Measurements from ENCODE around the gene KIAA0319L. TPM values are rescaled to one million over a fixed set of nuclear protein-coding genes. Genes with fewer than 3 reads are reported as not detected.
"Not testable (repeated sequence)": the region's sequence is repeated elsewhere in the genome, so short reads cannot be mapped to it uniquely, and the experiment has no call there.

Gene KIAA0319L
- total RNA-seq, result 49.1 and 113 TPM in 2 replicates

- DNase-seq (ENCODE audit: low read depth), result peak; percentile 63
Observed at GRCh38 chr1:35557118-35557610, at the start of gene KIAA0319L. Gene KIAA0319L, minus strand, starts transcription at chr1:35557403. Its CDS starts 2,912 bp downstream, at chr1:35554491.

DNA sequence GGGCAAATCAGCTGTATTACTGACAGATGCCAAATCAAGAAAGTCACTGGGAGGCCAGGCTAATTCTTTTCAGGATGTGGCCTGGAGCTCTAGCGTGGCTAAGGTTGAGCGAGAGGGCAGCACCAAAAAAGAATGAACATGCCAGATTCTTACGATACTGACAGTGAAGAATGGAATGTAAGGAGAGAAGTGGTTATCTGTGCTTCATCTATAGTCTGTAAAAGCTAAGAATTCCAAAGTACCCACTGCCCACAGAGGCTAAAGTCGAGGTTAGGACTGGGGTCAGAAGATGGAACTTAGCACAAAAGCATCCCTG lies 48.6 kb upstream of the KIAA0319L start:
- DNase-seq (ENCODE audit: low read depth), result peak; percentile 6

GRCh38 chr1:35605071-35605866 lies 48.1 kb upstream of the KIAA0319L start:
- DNase-seq (ENCODE audit: low read depth), result no peak

DNA sequence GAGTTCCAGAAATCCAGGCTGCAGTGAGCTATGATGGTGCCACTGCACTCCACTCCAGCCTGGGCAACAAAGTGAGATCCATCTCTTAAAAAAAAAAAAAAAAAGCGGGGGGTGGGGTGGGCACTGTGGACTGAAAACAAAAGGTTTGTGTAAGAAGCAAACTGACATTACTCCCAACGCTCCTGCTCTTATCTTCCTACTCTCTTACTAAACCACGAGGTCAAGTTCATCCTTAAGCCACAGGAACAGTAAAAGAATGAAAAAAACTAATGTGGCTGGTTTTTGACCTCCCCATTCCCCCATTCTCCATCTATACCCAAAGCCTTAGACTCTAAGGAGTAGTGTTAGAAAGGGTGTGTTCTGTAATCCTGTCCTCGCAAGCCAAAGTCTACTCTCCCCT lies 46.7 kb upstream of the KIAA0319L start:
- no peak for DNase-seq (ENCODE audit: low read depth)

GRCh38 chr1:35603468-35603867 lies 46.3 kb upstream of the KIAA0319L start:
- no peak for DNase-seq (ENCODE audit: low read depth)

- DNase-seq (ENCODE audit: low read depth), result no peak
Observed at GRCh38 chr1:35600593-35600992, 43.4 kb upstream of the KIAA0319L start.

DNA sequence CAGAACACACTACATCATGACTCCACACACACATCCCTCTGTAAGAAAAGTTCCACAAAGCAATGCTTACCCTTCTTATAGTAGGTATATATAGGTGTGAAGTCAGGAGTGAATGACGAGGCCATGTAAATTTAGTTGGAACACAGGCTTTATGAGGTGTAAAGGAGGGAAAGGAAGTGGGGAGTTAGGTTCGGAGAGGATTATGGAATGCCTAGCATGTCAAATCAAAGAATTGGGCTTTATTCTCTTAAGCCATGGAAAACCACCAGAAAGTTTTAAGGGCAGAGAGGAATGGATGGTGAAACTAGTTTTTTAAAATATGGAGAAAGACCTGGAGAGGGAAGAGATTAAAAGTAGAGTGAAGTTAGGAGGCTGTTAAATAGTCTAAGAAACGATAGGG lies 42.2 kb upstream of the KIAA0319L start:
- DNase-seq (ENCODE audit: low read depth), result no peak

DNA sequence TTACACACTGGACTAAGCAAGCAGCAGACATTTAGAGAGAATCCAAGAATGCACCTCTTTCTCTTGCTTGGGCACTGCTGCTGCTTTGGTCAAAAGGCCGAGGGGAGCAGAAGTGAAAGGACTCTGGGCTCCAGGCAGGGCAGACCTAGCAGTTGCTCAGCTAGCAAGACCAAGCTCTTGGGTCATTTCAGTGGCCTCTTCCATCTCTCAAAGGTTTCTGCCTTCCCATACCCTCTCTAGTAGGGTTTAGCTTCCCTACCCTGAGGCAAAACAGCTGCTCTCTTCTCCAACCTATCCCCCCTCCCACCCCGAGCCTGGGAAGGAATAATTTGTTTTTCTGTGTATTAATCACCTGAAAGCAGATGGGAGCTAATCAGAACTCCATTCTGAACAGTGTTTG lies 41.7 kb upstream of the KIAA0319L start:
- DNase-seq (ENCODE audit: low read depth), result no peak

DNA sequence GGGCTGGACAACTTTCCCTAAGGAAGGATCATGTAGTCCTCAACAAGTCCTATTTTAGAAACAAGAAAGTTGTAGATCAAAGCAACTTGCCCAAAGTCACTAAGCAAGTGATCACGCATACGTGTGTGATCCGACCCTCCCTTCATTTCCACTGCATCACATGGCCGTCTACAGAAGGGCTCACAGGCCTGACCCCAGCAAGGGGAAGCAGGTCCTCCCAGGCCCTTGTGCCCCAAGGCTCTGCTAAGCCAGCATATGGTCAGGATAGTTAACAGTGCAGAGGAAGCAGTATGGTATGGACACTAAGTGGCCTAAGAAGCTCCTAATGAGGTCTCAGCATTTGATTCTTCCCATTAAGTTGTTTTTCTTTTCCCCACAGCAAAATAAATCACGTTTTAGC lies 40.7 kb upstream of the KIAA0319L start:
- DNase-seq (ENCODE audit: low read depth), result no peak

DNA sequence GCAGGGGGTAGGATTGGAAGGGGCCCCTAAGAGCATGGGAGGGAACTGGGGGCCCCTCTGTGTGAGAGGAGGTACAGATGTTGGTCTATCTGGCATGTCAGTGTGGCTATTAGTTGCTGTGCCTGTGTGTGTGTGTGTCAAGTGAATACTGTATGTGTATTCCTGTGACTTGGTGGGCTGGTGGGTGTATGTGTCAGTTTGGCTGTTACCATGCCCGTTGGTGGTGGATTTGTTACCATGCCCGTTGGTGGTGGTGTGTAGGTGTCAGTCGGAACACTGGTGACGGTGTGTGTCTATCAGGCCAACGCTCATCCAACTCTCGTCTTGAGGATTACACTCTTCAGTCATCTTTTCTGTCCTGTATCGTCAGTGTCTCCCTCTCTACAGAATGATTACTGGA lies 38.5 kb upstream of the KIAA0319L start:
- no peak for DNase-seq (ENCODE audit: low read depth)

GRCh38 chr1:35594005-35594760 lies 37.0 kb upstream of the KIAA0319L start:
- DNase-seq (ENCODE audit: low read depth), result no peak

- no peak for DNase-seq (ENCODE audit: low read depth)
Observed at GRCh38 chr1:35592991-35593769, 36.0 kb upstream of the KIAA0319L start.

- DNase-seq (ENCODE audit: low read depth), result no peak
Observed at GRCh38 chr1:35591211-35591610, 34.0 kb upstream of the KIAA0319L start.

GRCh38 chr1:35590476-35591040 lies 33.4 kb upstream of the KIAA0319L start:
- no peak for DNase-seq (ENCODE audit: low read depth)

DNA sequence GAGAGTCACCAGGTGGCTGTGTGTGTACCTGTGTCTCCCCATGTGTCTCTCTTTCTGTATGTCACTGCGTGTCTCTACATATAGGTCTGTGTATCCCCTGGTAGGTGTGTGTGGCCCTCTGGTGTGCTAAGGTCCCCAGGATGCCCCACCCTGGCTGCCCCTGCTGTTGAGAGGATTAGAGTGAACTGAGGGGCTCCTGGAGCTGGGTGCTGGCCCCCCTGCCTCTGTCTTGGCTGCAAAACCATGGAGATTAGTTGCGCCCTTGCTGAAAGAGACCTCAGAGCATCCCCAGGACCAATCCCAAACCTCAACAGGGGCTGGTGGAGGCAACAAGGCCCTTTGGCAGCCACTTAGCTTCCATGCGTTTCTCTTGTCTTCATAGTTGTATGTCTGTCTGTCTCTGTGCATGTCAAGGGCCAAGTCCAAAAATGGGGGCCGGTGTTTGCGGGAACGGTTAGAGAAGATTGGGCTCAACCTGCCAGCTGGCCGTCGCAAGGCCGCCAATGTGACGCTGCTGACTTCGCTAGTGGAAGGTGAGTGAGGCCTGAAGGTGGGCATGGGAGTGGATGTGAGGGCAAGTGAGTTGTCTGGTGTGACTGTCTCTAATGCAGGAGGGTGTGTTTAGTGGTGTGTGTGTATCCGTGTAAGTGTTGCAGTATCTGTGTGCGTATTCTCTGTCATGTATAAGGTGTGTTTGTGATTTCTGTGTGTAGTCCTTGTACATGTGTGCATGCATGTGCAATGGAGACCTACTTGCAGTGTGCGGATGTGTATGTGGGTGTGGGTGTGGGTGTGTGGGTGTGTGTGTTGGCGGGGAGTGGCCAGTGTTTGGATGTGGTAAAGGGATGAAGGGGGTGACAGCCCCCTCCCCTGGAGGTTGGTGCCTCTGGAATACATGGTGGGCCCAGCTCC lies 32.6 kb upstream of the KIAA0319L start:
- no peak for DNase-seq (ENCODE audit: low read depth)

DNA sequence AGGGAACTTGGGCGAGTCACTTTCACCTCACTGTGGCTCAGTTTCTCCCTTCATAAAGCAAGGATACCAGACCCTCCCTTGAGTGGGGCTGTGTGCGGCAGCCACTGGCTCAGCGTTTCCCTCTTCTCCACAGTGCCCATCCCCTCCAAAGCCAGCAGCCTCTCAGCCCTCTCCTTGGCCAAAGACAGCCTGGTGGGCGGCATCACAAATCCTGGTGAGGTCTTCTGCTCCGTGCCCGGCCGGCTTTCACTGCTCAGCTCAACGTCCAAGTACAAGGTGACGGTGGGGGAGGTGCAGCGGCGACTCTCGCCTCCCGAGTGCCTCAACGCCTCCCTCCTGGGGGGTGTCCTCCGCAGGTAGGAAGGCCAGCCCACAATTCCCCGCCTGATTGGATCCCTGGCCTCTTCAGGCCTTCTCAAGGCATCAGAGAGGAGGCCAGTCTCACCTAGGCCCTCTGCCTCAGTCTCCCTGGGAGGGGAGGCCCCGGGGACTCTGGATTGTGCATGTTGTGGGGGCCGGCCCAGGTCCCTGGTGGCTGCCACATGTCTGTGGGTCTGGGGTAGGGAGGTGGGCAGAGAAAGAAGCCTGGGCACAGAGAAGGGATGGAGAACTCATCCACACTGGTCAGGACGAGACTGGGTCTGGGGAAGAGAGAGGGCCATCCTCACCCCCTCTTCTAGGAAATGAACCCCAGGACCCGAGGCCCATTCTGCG lies 31.2 kb upstream of the KIAA0319L start:
- DNase-seq (ENCODE audit: low read depth), result no peak

- no peak for DNase-seq (ENCODE audit: low read depth)
Observed at GRCh38 chr1:35587736-35588135, 30.5 kb upstream of the KIAA0319L start.

GRCh38 chr1:35586808-35587207 lies 29.6 kb upstream of the KIAA0319L start:
- no peak for DNase-seq (ENCODE audit: low read depth)

DNA sequence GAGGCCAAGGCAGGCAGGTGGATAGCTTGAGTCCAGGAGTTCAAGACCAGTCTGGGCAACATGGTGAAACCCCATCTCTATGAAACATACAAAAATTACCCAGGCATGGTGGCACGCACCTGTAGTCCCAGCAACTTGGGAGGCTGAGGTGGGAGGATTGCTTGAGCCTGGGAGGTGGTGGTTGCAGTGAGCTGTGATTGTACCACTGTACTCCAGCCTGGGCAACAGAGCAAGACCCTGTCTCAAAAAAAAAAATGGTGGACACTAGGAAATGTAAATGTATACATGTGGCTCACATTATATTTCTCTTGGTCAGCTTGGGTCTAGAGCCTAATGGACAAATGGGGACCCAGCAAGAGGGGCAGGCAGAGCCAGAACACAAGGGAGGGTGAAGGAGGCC lies 28.6 kb upstream of the KIAA0319L start:
- not testable (repeated sequence) for DNase-seq (ENCODE audit: low read depth)

GRCh38 chr1:35585281-35585680 lies 28.1 kb upstream of the KIAA0319L start:
- no peak for DNase-seq (ENCODE audit: low read depth)
